ENCODE measurements around the gene VPS13D.

GRCh38 chr1:12457771-12458170, 227.9 kb downstream of the VPS13D start:
- TF ChIP-seq CTCF (IDR thresholded peaks at IDR 0.05 in 8 of 11, conservative IDR thresholded peaks at IDR 0.05 in 3 of 11) (no peak), POLR2A (IDR thresholded peaks at IDR 0.05) (no peak)
